ENCODE results near the gene TTC7B.

Gene TTC7B

DNA sequence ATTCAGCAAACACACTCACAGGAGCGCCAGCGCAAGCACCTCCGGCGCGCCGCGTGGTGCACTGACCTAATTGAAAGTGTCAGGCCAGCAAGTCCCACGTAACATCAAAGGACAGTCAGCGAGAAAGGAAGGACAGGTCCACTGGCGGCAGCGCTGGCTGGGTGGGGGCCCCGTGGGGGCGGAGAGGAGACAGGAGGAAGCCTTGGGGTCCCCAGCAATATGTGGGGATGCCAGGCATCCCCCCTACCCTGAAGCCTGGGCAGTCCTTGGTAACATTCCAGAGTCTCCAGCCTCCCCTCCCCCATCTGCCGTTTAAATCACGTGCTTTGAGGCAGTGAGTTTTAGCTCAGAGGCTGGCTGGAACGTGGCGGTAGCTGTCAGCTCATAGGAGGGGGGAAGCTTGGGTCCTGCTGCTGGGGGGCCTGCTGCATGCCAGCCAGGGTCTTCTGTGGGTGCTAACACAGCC, 260.2 kb downstream of the TTC7B start:
- DNase-seq, result peak; percentile 14

DNA sequence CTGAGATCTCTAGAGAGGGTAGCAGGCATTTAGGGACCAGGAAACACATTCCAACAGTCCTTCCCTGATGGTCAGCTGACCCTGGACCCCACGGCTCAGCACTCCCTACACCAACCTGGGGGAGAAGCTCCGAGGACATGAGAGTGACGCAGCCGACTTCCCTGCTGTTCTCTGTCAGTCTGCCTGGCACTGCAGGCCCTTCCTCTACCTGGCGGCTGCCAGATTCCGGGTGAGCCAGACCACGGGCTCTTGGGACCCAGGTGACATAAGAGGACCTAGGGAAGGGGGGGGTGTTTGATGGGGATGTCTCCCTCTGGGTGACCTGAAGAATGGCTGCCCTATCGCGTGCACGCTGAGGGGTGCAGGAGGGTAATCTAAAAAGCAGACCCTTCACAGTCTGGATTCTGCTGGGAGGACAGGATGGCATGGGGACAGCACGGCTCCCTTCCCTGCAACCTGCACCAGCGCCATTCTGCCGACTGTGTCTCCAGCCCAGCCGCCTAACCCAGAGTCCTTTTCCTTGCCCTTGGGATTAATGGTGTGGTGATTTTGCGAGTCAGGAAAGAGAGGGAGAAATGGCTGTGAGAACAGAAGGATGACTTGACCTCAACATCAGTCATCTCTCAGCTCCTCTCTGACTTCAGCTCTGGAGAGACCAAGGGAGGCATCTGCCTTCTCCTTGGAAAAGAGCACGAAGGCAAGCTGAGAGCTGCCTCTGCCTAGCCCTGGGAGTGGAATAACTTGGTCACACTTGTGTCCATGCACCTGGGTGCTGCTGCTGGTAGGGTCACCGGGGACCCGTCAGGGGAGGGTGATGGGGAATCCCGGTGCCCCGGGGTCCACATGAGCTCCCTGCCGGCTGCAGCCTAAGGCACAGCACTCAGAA, 260.9 kb downstream of the TTC7B start:
- no peak for DNase-seq

DNA sequence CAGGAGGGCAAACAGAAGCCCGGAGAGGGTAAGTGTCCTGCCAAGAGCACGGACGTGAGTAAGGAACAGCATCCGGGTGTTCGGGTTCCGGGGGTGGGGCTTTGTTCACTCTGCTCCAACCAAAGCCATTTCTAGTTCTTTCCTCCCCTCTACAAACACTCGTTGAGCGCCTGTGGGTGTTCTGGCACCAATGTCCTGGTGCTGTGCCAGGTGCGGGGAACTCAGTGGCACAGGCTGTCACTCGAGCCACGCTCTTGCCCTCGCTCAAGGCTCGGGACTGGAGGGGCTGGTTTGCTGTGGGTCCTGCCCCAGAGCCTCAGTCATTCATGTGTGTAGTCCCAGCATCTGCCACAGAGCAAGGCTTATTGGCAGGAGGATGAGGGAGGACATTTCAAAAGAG, 261.9 kb downstream of the TTC7B start:
- DNase-seq, result no peak

DNA sequence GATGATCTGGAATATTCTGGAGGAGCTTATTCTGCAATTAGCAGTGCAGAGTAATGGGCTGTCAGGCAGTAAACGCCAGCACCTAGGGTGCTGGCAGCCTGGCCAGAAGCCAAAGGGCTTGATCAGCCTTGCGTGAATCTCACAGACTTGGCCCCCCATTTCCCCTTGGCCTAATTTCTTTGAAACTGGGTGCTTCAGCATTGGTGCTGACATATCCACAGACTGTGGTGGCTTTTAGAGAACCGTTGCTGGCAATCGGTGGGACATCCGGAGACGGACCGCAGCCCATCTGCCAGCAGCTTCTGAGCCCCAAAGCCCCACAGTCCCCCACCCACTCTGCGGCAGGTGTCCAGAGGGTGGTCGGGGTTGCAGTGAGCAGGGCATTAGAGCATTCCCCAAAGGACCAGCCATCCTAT, 262.3 kb downstream of the TTC7B start:
- no peak for DNase-seq

DNA sequence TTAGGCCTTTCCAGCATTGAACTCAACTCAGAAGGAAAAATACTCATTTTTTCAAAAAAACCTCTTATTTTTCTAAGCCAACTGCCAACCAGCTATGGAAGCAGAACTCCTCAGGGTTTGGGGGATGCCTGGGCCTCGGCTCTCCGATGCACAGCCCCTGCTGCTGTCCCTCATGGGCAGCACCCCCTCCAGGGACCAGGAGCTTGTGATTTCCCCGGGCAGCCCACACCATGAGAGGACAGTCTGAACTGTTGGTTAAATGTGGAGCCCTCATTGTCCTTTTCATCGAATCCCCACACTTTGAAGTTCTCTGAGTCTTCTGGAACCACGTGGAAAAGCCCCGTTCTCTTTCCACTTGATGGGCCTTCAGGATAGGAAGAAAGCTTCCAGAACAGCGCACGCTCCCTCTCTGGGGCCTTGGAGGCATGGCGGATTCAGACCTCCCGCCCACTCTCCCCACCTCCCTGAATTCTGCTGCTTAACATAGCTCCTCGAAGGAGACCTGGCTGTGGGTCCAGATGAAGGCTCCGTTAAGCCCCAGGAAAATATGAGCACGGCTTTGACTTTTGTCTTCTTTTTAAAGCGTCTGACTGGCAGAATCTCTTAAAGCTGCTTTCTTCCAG, 262.8 kb downstream of the TTC7B start:
- DNase-seq, result no peak

DNA sequence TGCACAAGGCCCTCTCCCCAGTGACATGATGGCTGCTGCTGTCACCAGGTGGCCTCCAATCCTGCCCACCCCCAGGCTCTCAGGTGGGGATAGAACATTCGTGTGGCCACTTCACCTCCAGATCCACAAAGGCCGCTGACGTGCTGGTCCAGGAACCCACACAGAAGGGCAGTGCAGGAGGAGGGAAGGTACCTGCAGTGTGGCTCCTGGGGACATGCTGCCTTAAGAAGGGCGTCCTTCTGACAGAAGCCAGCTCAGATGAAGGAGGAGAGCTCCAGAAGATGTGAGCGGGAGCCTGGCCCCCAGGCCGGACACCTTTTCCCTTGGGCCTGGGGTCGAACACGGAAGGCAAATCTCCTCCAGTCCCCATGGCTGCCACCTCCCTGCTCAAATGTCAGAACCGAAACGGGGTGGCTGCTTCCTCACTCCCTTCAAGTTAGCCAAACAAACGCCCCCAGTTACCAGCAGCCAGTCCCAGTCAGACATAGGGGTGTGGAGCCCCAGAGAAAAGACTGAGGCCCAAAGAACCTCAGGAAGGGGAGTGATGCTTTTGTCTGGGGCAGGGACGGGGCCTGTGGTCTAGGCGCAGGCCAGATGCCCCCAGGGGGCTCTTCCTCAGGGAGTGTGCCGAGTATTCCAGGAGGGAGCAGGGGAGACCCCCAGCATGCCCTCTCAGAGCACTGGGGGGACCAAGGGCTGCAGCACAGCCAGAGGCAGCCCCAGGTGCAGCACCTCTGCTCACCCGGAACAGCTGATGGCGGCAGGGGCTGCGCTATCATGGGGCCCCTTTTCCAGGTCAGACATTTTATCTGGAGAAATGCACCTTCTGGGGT, 263.5 kb downstream of the TTC7B start:
- DNase-seq, result no peak

DNA sequence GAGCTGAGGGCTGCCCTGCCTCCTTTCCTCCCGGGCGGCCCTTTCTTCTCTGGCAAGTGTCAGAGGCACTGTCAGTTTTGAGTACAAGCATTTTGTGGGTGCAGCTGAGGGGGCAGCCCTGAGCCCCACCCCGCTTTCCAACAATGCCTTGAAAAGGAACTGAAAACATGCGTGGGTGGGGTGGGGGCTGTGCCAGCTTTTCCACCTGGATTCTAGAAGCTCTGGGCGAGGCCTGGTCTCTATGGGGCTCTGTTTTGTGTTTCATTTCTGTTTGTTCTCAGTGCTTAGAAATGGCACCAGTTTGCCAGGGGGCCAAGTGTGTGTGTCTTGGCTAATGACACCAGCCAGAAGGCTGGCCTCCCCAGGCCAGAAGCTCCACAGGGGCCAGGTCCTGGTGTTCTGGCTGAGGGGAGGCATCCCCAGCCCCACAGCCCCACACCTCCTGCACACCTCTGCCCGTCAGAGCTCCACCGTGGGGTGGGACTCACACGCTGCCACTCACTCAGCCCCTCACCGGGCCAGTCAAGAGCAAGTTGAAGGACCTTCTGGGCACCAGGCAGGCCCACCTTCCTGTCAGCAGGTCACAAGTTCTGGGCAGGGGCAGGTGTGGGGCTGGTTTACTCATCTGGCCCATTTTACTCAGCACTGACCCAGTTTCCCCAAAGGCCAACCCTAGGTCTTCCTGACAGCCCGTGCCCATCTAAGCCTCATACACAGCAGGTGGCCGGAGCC, 264.3 kb downstream of the TTC7B start:
- DNase-seq, result no peak

DNA sequence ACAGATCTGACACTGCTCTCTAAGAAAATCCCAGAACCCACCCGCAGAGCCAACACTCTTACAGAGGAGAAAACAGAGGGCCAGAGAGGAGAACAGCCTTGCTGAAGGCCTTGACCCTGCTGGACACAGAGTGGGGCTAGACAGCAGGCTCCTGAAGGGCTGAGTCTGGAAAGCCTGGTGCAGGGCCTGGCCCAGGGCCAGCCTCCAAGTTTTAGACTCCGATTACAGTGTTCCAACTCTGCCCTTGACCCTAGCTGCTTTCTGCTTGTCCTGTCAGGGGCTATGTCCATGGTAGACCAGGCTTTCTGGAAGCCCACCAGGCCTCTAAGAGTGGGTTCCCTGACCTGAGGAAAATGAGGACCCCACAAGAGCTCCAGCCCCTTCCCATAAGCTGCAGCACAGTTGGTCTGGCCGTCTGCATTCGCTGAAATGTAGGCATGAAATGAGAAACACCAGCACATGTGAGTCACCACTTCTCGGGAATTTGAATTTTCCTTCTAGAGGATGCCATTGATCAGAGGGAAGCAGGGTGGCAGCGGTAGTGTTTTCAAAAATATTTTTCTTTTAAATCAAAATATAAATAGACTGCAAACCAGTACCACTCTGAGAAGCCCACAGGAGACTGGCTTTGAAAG, 265.0 kb downstream of the TTC7B start:
- peak; percentile 60 for DNase-seq

DNA sequence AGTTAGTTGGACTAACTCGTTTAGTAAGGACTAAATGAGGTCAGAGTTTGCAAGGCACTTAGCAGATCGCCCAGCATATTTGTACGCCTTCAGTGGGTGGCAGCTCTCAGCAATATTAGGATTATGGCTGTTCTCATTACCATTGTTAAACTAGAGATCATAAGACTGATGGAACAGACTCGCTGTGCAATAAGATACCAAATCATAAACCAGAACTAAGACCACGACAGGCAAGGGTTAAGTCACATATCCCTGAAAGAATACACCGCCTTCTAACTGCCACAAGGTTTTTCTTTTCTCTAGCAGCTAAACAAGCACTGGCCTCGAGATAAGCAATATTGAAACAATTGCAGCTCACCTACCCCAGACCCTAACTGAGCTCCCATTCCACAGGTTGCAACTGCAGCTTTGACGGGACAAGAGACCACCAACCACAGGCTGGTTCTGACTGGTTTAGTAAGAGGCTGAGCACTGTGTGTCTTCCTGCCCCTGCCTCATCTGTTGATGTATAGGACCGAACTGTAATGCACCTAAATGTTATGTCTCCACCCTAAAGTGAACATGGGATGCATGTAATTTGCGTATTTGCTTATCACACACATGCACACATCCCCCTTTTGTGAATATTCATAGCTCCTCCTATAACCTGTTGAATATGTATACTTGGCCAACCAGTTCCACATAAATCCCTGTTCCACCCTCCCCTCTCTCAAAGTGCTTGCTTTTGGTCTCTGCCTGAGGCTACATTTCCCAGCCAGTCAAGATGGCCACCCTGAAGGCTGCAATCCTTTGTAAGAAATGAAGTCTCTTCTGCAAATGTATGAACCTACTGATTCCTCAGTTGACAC, 266.2 kb downstream of the TTC7B start:
- DNase-seq, result no peak

DNA sequence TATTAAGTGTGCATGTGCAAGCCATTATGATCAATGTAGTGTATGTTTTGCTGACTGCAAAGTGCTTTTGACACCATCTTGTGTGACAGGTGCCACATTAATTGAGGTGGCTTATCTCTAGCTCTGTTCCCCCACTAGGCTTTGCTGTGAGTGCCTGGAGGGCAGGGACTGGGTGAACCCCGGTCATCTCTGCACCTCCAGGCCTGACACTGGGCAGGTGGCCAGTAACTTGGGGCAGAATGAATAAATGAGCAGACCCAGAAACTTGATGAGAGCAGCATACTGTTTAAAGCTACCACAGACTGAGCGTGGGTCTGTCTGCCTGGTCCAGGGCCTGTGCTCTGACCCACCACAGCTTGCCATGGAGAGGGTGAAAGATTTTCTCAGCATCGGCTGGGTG, 267.8 kb downstream of the TTC7B start:
- DNase-seq, result no peak

DNA sequence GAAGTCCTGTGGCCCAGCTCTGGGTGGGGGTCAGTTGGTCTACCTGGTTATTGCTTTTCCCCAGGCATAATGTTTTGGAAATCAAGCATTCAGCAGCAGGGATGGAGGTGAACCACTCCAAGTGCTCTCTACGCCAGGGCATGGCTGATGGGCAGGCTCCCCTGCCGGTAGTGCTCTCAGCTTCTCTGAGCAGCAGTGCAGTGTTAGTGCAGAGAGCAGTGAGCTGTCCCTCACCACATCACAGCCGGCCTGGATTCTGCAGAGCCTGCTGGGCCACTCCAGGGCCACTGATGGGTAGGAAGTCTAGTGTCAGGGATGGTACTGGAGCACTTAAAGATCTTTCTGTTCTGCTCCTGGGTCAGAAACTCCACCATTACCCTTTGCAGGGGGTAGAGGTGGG, 268.3 kb downstream of the TTC7B start:
- no peak for DNase-seq

DNA sequence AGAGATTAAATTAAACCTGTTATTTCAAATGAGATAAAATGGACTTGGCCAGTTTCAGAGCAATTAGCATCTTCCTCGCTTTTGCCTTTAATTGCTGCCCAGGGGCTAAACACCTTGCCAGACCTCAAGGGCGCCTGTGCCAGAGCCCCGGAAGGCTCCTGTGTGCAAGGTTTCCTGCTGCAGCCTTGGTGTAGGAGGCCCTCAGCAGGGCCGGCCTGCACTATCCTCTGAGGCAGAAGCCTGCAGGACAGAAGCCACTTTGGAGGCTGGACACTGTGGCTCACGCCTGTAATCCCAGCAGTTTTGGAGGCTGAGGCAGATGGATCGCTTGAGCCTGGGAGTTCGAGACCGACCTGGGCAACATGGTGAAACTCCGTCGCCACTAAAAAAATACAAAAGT, 269.0 kb downstream of the TTC7B start:
- no peak for DNase-seq

DNA sequence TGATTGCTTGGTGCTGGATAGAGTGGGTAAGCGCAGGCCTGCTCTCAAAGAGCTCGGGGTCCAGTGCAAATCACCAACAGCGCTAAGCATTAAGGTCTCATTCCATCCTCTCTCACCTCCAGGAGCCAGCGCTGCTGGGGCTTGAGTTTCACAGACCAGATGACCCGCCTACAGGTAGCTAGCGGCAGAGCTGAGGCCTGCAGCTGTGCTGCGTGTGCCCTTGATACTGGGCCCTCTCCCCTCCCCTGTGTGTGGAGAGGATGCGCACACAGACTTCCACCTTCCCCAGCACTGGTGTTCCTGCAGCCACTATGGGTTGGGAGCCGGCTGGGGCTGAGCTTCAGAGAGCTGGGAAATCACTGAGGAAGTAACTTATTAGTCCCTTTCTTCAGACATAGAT, 269.5 kb downstream of the TTC7B start:
- no peak for DNase-seq

DNA sequence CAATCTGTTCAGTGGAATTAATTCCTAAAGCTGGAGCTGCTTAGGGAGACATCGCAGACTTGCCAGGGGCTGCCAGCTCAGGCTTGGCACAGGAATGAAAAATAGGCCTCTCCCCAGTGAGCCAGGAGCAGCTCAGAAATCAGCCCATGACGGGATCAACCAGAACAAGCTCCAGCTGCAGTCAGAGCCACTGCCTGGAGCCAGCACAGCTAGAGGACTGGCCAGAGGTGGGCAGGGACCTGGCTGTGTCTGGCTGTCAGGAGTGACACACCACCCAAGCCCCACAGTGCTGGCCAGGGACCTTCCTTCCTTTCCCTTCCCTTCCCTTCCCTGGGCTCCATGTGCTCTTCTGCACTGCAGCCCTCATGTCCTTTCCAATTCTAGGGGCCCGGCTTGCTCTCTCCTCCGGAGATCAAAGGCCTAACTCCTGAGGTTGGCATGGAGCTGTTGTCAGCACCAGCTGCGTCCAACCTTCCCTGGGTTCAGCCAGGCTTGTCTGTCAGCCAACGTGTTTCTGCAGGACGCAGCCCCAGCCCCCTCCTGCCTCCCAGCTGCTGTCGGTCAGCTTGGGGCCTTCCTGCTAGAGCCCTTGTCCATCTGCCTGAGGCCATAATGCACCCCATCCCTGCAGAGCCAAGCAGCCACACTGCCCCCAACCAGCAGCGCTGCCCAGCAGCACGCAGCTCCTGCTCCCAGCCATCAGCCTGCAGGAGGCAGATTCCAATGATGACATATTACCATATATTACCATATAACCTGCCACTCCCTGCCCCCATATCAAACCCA, 270.1 kb downstream of the TTC7B start:
- no peak for DNase-seq

DNA sequence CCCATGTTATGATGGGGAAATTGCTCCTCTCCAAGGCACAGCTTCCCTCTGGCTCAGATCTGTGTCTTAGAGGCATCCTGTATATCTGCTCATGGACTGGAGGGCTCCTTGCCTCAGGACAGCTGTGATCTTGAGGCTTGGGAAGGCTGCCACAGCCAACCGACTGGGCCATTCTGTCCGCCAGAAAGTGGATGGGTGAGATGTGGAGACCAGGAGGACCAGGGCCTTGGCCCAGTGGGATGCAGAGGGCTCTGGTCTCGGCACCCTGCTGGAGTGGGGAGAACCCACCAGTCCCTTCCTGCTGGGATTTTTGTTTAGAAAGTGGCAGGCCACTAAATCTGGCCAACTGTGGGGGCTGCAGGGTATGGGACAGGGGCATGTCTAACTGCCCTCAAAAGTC, 270.8 kb downstream of the TTC7B start:
- no peak for DNase-seq

DNA sequence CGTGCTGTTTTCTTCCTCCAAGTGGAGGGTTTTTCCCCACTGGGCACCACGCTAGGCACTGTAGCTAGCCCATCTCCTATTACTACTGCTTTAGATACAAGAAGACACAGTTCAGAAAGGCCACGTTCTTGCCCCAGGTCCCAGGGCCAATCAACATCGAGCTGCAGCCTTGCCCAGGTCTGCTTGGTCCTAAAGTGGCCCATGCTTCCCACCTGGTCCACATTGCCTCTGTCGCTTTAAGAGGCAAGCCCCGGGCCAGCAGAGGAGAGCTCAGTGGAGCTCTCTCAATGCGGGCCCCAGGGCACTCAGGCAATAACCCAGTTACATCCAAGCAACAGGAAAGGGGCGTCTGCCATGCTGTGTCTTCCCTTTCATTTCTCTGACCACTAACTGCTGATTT, 271.3 kb downstream of the TTC7B start:
- DNase-seq, result no peak

DNA sequence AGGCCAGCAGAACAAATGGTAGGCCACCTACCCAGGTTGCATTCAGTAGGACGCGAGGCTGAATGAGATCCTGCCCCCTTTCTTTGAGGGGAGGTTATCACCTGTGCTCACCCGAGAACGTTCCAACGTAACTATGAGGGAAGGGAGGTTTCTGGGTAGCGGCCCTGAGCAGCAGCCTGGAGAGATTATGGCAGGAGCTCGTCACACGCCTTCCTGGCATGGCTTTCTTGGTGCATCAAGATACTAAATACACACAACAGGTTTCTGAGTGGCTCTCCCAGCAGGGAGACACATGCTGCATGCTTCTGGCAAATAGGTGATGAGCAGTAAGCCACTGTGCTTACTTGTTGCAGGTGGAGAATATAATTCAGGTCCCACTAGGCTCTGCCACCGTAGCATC, 271.7 kb downstream of the TTC7B start:
- no peak for DNase-seq

DNA sequence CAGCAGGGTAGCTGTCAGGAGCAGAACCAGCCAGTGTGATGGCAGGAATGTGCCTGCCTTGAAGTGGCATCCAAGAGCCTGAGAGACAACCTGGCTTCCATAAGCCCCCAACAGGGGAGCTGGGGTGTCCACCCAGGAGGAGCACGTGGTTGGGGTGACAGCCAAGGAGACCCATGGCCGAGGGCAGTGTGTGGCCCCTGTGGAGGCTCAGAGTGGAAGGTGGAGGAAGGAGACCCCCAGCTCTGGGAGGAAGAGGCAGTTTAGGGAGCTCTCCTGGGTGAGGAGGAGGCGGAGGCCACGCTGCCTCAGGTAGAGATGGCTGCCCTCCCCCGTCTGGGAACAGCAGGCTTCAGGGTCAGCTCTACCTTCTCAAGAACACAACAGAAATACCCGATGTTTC, 272.4 kb downstream of the TTC7B start:
- DNase-seq, result no peak

DNA sequence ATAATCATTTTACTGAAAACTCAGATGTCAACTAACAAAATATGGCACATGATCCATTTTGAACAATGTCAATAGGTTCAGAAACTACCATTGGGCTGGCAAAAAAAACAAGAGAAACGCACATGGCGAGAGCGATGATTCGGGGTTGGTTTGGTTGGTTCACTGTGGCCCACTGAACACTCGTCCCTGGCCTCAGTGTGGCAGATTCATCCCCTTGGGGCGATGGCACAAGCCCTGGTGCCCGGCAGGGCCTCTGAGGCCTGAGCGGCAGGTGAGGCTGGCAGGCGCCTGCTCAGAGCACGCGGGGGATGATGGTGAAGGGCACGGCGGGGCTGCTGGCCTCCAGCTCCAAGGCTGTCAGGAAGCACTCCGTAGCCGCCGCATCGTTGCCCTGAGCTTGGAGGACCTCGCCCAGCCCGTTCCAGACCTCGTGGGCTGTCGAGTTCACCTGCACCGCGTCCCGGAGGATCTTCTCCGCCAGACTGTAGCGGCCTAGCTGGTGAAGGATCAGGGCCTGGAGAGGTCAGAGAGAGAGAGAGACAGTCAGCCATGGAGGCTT, 275.1 kb downstream of the TTC7B start:
- no peak for DNase-seq

DNA sequence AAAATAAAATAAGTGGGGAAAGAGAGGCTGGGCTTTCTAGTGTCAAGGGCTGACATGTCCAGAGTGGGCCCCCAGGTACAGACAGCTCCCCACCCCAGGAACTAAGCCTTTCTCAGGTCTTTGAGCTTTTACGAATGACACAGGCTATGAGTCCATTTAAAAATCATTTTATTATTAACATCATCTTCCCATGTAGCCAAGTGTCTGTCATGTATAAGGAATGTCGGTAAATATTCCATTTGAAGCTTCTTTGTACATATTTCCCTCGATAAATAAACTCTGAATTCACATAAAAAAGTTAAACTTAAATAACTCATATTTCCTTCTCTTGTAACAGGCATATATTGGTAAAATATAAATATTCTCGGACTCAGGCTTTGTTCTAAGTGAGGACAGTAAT, 275.8 kb downstream of the TTC7B start:
- no peak for DNase-seq
